Measurements from ENCODE around the gene SURF1.
"Not testable (repeated sequence)": the region's sequence is repeated elsewhere in the genome, so short reads cannot be mapped to it uniquely, and the experiment has no call there.

The SURF1 gene

GRCh38 chr9:133383438-133383837 is 27.2 kb upstream of the SURF1 start:
- DNase-seq = no peak

- no peak for DNase-seq
Observed at GRCh38 chr9:133382507-133383141, 26.3 kb upstream of the SURF1 start.

- no peak for DNase-seq
Observed at GRCh38 chr9:133380734-133381133, 24.4 kb upstream of the SURF1 start.

- no peak for DNase-seq
Observed at GRCh38 chr9:133379153-133380086, 23.1 kb upstream of the SURF1 start.

- no peak for DNase-seq
Observed at GRCh38 chr9:133378408-133378962, 22.2 kb upstream of the SURF1 start.

- DNase-seq = no peak
Observed at GRCh38 chr9:133377721-133378216, 21.5 kb upstream of the SURF1 start.

GRCh38 chr9:133377280-133377679 is 21.0 kb upstream of the SURF1 start:
- DNase-seq = not testable (repeated sequence)

GRCh38 chr9:133375724-133376654 is 19.7 kb upstream of the SURF1 start, which contains the start of the genes STKLD1 and SURF4:
Gene STKLD1 (plus strand): TSS chr9:133376366. CDS start chr9:133376474, 108 bp downstream.
Gene SURF4 (minus strand): TSS chr9:133376060. CDS start chr9:133375969, 91 bp downstream.
- DNase-seq = peak; percentile 97

GRCh38 chr9:133375116-133375723 is 18.9 kb upstream of the SURF1 start:
- DNase-seq = peak; percentile 49

GRCh38 chr9:133374612-133375115 is 18.4 kb upstream of the SURF1 start:
- DNase-seq = no peak

- no peak for DNase-seq
Observed at GRCh38 chr9:133372144-133372543, 15.9 kb upstream of the SURF1 start.

GRCh38 chr9:133371261-133371711 is 15.0 kb upstream of the SURF1 start:
- DNase-seq = no peak

GRCh38 chr9:133370685-133371084 is 14.4 kb upstream of the SURF1 start:
- no peak for DNase-seq

GRCh38 chr9:133369933-133370332 is 13.6 kb upstream of the SURF1 start:
- DNase-seq = no peak

- no peak for DNase-seq
Observed at GRCh38 chr9:133369422-133369821, 13.1 kb upstream of the SURF1 start.

GRCh38 chr9:133368249-133368881 is 12.1 kb upstream of the SURF1 start:
- DNase-seq = no peak

- no peak for DNase-seq
Observed at GRCh38 chr9:133367778-133368177, 11.5 kb upstream of the SURF1 start.

- DNase-seq = no peak
Observed at GRCh38 chr9:133367221-133367620, 10.9 kb upstream of the SURF1 start.

GRCh38 chr9:133366435-133366834 is 10.1 kb upstream of the SURF1 start:
- DNase-seq = no peak

- DNase-seq = no peak
Observed at GRCh38 chr9:133362359-133363044, 6.2 kb upstream of the SURF1 start.

Measured in retina (tissue), 1 donor.